ENCODE results near the gene MAOB.
A peak's percentile ranks its signal among the peaks of the same experiment; 100 is the strongest.

MAOB gene

GRCh38 chrX:43813898-43814297, 68.4 kb downstream of the MAOB start:
- no peak overlapping the region for H3K4me3 ChIP-seq (ENCODE audit: low read length)
- TF ChIP-seq, protein P1, sequence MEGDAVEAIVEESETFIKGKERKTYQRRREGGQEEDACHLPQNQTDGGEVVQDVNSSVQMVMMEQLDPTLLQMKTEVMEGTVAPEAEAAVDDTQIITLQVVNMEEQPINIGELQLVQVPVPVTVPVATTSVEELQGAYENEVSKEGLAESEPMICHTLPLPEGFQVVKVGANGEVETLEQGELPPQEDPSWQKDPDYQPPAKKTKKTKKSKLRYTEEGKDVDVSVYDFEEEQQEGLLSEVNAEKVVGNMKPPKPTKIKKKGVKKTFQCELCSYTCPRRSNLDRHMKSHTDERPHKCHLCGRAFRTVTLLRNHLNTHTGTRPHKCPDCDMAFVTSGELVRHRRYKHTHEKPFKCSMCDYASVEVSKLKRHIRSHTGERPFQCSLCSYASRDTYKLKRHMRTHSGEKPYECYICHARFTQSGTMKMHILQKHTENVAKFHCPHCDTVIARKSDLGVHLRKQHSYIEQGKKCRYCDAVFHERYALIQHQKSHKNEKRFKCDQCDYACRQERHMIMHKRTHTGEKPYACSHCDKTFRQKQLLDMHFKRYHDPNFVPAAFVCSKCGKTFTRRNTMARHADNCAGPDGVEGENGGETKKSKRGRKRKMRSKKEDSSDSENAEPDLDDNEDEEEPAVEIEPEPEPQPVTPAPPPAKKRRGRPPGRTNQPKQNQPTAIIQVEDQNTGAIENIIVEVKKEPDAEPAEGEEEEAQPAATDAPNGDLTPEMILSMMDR (IDR thresholded peaks at IDR 0.05; ENCODE audit: insufficient read depth, low read depth, low read length, missing control alignments), result peak; percentile 12
- DNase-seq (ENCODE audit: low read depth), result peak; percentile 15

- TF ChIP-seq, protein P1 (IDR thresholded peaks at IDR 0.05; ENCODE audit: insufficient read depth, low read depth, low read length, missing control alignments), result no peak
- DNase-seq (ENCODE audit: low read depth), result no peak
These were observed 68.9 kb downstream of the MAOB start for GRCh38 chrX:43813319-43813718.

DNA sequence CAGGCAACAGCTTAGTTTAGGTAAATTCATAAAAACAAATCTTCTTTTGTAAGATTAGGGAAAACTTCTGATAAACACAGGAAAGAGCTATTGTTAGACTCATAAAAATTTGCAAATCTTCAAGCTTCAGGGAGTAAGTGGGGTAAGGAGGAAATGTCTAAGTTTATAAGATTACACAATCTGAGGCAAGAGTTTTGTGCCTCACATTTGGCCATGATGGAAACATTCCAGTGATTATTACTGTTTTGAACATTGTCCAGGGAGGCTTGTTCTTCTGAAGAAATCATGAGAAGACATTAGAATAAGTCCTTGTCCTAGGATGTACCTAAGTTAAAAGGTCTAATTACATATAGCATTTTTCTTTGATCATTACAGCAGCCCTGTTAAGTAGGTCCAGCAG, 72.8 kb downstream of the MAOB start:
- no peak overlapping the region for H3K4me3 ChIP-seq (ENCODE audit: low read length)
- TF ChIP-seq, protein P1 (IDR thresholded peaks at IDR 0.05; ENCODE audit: insufficient read depth, low read depth, low read length, missing control alignments), result no peak
- no peak for DNase-seq (ENCODE audit: low read depth)

More at GRCh38 chrX:43813319-43813718, 68.9 kb downstream of the MAOB start:
- H3K4me3 ChIP-seq (ENCODE audit: low read length), result no peak overlapping the region

DNA sequence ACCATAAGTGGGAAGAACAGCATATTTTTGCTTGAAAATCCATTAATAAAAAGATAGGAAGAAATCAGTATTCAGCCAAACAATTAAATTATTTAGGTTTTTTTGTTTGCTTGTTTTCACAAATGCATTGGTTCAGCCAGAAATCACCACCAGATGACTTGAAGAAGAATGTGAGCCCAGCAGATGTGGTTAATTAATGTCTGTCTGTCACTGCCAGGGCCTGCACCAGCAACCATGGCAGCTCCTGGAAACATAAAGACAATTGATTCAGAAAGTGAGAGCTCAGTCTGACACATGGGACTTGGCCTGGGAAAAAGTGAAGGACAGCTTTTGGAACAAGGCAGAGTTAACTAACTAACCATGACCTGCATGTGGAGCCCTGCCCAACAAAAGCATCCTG, 74.0 kb downstream of the MAOB start:
- no peak overlapping the region for H3K4me3 ChIP-seq (ENCODE audit: low read length)
- no peak for DNase-seq (ENCODE audit: low read depth)
- TF ChIP-seq, protein P1 (IDR thresholded peaks at IDR 0.05; ENCODE audit: insufficient read depth, low read depth, low read length, missing control alignments), result no peak

- H3K4me3 ChIP-seq (ENCODE audit: low read length), result no peak overlapping the region
- no peak for DNase-seq (ENCODE audit: low read depth)
- TF ChIP-seq, protein P1 (IDR thresholded peaks at IDR 0.05; ENCODE audit: insufficient read depth, low read depth, low read length, missing control alignments), result no peak
These were observed 76.7 kb downstream of the MAOB start for GRCh38 chrX:43805579-43805978.

DNA sequence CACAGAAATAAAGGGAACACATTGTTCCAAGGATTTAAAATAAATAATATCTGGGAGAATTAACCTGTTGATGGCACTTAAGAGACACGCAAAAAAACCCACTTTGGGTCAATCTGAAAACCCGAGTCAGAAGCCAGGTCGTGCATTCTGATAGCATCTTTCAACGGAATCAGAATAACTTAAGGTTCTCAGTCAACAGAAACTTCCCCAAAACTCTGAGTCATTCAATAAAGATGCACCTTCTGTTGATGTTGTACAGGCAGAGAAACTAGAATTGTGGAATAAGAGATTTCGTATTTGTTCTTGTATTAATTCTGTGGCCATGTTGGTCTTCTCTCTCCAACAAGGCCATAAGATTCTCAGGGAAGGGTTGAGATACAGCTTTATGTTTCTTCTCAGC, 78.2 kb downstream of the MAOB start:
- H3K4me3 ChIP-seq (ENCODE audit: low read length), result no peak overlapping the region
- TF ChIP-seq, protein P1 (IDR thresholded peaks at IDR 0.05; ENCODE audit: insufficient read depth, low read depth, low read length, missing control alignments), result no peak
- peak; percentile 2 for DNase-seq (ENCODE audit: low read depth)

GRCh38 chrX:43785930-43786591, 96.2 kb downstream of the MAOB start:
- TF ChIP-seq, protein P1 (IDR thresholded peaks at IDR 0.05; ENCODE audit: insufficient read depth, low read depth, low read length, missing control alignments), result no peak
- no peak for DNase-seq (ENCODE audit: low read depth)
- H3K4me3 ChIP-seq (ENCODE audit: low read length), result no peak overlapping the region

Data from epithelial cell of esophagus (primary cell).